HG03457 (cell line): ENCODE measurements around the gene NRCAM.

Experiments used
- ATAC-seq: cut with Tn5 transposase; IDR thresholded peaks from one replicate; pipeline ENCODE4 v1.9.1; 2021; ENCODE audit warnings: moderate number of reproducible peaks; ENCODE audit not compliant: unreplicated experiment

The NRCAM gene

DNA sequence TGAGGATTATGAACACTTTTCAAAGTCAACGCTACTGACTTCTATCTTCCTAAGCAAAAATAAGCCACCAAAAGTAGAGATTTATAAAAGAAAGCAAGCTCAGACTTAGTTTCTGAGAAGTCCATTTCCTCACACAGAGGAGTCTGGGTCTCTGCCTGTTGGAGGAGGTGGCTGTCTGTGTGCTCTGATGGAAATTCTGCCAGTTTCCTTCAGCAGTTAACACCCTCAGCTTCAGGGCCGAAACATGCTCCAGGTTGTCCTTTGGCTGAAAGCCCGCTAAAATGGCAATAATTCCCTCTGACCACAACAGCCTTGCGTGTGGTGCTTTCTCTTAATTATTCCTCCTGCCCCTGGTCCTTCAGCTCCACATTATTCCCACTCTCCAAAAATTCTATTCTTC is 198.3 kb downstream of the NRCAM start:
- no peak for ATAC-seq

- ATAC-seq, result no peak
Measured at GRCh38 chr7:108254259-108254658, 202.0 kb downstream of the NRCAM start.

DNA sequence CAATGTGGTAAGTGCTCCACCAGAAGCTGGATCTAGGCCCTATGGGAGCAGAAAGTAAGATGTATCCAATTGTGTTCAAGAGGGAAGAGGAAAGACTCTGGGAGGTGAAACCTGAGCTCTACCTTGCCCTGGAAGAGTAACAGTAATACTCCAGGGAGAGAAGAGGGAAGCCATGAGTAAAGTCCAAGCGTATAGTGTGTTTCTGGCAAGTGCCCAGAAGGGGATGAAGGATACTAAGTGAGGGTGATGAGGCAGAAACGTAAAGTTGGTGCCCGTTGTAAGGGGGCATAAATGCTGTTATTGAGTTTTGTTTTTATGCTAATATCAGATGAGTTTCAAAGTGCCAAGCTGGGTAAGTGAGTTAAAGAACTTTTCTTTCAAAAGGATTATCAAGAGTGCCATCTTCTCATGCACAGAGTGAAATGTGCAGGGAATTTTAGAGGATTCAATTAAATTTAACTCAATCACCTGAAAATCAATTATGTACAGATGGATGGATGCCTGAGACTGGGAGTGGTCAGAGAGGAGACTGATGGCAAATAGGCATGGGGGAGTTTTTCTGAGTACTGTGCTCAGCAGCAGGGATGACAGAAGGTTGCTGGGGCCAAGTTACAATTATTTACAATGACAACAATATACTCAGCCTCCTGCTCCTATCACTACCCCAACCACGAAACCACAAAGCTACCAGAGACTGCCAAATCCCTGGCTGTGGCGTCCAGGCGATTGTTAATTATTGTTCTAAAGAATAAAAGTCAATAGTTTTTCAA is 202.8 kb downstream of the NRCAM start:
- no peak for ATAC-seq

GRCh38 chr7:108252177-108252576 is 204.1 kb downstream of the NRCAM start:
- ATAC-seq, result no peak

GRCh38 chr7:108251700-108252099 is 204.5 kb downstream of the NRCAM start:
- ATAC-seq, result no peak

GRCh38 chr7:108249453-108249852 is 206.8 kb downstream of the NRCAM start:
- no peak for ATAC-seq

- no peak for ATAC-seq
Measured at GRCh38 chr7:108248821-108249220, 207.4 kb downstream of the NRCAM start.

- no peak for ATAC-seq
Measured at GRCh38 chr7:108248418-108248817, 207.8 kb downstream of the NRCAM start.

GRCh38 chr7:108247614-108248013 is 208.6 kb downstream of the NRCAM start:
- no peak for ATAC-seq

- ATAC-seq, result no peak
Measured at GRCh38 chr7:108246227-108246837, 209.9 kb downstream of the NRCAM start.

DNA sequence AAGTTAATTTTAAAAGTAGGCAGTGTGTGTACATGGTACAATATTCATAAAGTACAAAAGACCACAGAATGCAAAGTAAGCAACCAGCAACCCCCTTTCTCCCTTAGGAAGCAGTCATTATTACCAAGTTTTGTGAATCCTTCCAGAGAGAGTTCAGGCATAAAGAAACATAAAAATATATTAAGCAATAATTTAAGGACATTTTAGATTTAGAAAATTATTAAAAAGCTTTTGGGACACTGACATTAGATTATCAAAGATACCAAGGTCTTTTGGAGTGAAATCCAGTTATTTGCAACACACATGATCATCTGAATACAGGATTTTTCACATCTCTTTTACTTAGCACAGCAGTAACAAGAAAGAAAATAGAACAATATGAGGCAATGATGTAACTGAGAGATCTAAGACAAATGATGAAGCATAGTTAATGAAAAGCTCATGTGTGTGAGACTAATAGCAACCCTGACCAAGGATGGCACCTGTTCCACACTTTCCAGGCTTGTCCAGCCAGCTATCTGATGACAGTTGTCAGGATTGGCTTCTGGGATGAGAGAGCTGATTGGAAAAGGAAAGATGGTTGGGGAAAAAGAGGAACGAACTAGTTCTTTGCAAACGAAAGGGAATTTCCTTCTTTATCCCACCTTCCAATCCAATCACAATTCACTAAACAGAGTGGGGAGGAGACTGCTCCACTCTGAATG is 210.6 kb downstream of the NRCAM start:
- no peak for ATAC-seq

DNA sequence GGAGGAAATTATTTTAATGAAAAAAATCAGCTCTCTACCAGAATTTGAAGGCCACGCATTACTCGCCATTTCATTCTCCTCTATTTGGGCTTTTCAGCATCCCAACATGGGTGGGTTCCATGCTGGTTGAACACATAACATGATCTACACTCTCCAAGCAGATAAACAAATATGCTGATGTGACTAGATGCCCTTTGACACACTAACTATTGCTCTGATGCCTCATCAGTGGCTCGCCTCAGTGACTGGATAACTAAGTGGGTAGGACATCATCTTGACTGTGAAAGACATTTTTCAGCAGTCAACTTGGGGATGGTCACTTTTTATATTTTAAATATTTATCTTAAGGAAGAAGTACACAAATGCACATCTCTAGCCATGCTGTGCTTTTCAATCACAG is 212.1 kb downstream of the NRCAM start:
- no peak for ATAC-seq

GRCh38 chr7:108239501-108240225 is 216.6 kb downstream of the NRCAM start:
- no peak for ATAC-seq

DNA sequence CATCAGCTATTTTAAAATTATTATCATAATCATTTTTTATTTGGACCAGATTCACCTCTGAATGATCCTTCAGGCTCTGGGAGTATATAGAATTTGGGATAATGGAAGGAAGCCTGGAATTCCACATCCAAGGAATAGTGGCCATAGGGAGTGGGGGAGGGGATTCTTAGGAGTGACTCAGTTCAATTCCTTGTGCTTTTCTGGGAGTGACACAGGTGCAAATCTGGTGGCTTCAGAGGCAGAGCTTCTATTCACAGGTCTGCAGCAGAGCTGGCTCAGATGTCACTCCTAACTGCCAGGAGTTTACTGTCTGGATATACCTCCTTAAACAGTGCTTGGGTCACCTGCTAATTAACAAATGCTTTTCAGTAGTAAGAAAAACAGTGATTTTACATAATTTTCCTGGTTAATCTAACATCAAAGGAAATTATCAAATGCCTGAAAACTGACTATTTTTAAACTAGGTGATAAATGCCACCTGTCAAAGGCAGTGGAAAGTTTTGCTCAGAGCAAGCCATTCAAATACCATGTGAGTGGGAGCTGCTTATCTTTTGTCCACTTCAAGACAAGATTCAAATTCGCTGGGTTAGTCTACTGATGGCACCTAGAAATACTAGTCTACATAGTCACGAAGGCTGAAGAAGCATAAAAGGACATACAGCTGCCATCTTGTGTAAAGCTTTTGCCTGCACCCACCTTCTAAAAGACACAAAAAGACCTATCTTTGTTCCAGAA is 219.4 kb downstream of the NRCAM start:
- ATAC-seq, result no peak

DNA sequence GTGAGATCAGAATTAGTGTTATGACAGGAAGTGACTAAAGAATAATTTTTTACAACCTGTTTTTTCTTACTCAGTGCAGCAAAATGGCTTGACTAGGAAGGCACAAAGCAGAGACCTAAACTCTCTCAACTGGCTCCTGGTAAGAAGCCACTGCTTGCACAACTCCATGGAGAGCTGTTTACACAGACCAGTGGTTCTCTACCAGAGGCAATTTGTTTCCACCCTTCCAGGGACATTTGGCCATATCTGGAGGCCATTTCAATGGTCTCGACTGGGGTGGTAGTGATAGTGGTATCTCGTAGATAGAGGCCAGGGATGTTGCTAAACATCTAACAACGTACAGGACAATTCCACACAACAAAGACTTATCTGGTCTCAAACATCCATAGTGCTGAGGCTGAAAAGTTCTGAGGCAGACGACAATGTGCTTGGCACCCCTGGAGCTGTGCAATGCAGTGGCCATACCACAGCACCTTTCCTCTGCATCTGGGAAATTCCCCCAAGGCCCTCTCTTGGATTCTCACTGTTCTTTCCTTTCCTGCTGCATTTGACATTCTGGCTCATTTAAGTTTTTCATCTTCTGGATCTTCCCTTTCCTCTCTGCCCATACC is 220.7 kb downstream of the NRCAM start:
- ATAC-seq, result no peak

DNA sequence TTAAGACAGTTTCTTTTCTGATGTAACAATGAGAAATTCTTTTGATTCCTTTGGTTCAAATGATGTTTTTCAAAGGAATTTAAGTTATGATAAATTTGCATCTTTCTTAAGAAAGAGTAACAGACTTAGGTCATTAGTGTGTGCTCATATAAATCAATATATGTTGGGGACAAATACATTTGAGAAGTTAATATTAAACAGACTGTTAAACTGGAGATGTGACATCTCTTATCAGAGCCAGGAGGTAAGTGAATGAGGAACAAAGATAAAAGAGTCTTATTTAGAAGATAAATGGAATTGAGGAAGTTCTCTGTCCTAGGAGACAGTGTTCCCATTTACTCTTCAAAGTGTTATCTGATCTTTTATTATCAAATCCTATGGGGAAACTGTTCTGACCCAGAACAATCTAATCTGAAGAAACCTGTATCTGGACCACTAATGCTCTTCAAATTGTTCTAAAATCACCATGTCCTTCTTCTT is 221.2 kb downstream of the NRCAM start:
- ATAC-seq, result no peak

- ATAC-seq, result no peak
Measured at GRCh38 chr7:108234281-108234680, 222.0 kb downstream of the NRCAM start.

DNA sequence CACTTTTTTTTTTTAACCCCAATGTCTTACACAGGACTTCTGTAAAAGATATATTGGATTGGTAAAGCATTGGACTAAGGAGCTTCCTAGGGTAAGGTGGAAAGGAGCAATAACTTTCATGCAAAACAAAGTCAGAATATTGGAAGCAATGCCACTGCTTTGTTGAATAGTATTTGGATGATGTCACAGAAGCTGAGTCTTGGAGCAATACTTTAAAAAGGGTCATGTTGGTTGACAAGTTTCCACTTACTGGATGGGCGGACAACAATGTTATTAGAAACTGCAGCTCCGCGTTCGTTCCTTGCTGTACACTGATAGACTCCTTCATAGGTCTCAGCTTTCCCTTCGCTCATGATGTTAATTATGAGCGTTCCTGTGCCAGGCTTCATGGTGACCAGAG is 224.2 kb downstream of the NRCAM start:
- no peak for ATAC-seq

- no peak for ATAC-seq
Measured at GRCh38 chr7:108231221-108231620, 225.0 kb downstream of the NRCAM start.

DNA sequence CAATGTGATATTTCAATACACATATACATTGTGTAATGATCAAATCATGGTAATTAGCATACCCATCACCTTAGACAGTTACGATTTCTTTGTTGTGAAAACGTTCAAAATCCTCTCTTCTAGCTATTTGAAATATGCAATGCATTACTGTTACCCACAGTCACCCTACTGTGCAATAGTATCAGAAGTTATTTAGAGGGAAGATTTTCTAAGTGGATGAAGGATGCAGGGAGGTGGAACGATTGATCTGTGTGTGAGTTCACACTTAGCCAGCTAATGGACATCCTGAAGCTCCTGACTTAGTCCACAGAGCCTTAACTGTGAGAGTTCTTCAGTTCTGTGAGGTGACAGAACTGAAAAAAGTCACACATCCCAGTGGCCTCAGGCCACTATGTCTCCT is 228.9 kb downstream of the NRCAM start:
- ATAC-seq, result no peak
